ENCODE results near the gene PRDM7.
A peak's percentile ranks its signal among the peaks of the same experiment; 100 is the strongest.

Gene PRDM7

GRCh38 chr16:90033387-90033786, 43.7 kb downstream of the PRDM7 start:
- DNase-seq = no peak

- no peak for DNase-seq
These were observed 44.3 kb downstream of the PRDM7 start for GRCh38 chr16:90032674-90033331.

GRCh38 chr16:90031931-90032673, 45.0 kb downstream of the PRDM7 start:
- no peak for DNase-seq

GRCh38 chr16:90031186-90031930, 45.8 kb downstream of the PRDM7 start:
- no peak for DNase-seq

- no peak for DNase-seq
These were observed 48.1 kb downstream of the PRDM7 start for GRCh38 chr16:90028985-90029384.

GRCh38 chr16:90027611-90028010, 49.5 kb downstream of the PRDM7 start:
- DNase-seq = no peak

GRCh38 chr16:90026135-90026534, 51.0 kb downstream of the PRDM7 start:
- DNase-seq = no peak

GRCh38 chr16:90023078-90023447, 54.1 kb downstream of the PRDM7 start:
- DNase-seq = no peak

- peak; percentile 81 to 88 for DNase-seq
These were observed 54.7 kb downstream of the PRDM7 start for GRCh38 chr16:90022209-90023077.

- DNase-seq = no peak
These were observed 56.2 kb downstream of the PRDM7 start for GRCh38 chr16:90020838-90021382.

GRCh38 chr16:90020260-90020837, 56.8 kb downstream of the PRDM7 start:
- DNase-seq = no peak

GRCh38 chr16:90019543-90020259, 57.4 kb downstream of the PRDM7 start:
- DNase-seq = peak; percentile 42 to 65

- DNase-seq = no peak
These were observed 58.2 kb downstream of the PRDM7 start, which contains the start of gene DBNDD1 for GRCh38 chr16:90018652-90019542. DBNDD1 (minus strand) TSS chr16:90019456; CDS start chr16:90019341, 115 bp downstream.

GRCh38 chr16:90018297-90018651, 58.9 kb downstream of the PRDM7 start:
- DNase-seq = no peak

- no peak for DNase-seq
These were observed 60.7 kb downstream of the PRDM7 start for GRCh38 chr16:90016339-90016950.

GRCh38 chr16:90015586-90016338, 61.4 kb downstream of the PRDM7 start:
- no peak for DNase-seq

GRCh38 chr16:90012991-90013745, 64.0 kb downstream of the PRDM7 start:
- DNase-seq = no peak

GRCh38 chr16:90011908-90012501, 65.1 kb downstream of the PRDM7 start:
- no peak for DNase-seq
